H1 (cell line): ENCODE results near the gene RIPOR1. TPM values are rescaled to one million over a fixed set of nuclear protein-coding genes. Genes with fewer than 3 reads are reported as not detected.

ENCODE experiments used
- CBX8 ChIP-seq: fragments of 300-800, 300-1000 bp; sonication (generic); IDR thresholded peaks from 2 replicates; pipeline ENCODE4 v1.7.1; 2016; ENCODE audit warnings: low read depth, low read length, borderline replicate concordance
- CHD2 ChIP-seq: IDR thresholded peaks from 2 replicates; pipeline ENCODE4 v1.6.1; 2012; ENCODE audit warnings: low read length, improper control_type of control experiment
- EP300 ChIP-seq, 2 experiments: IDR thresholded peaks; 1 replicate in 1 of 2; 2 replicates in 1 of 2; pipeline ENCODE4 v1.6.1; 2011 to 2012; ENCODE audit warnings: low read depth in 2 of 2, low read length in 2 of 2, mild to moderate bottlenecking in 2 of 2, borderline replicate concordance in 1 of 2, inconsistent platforms in 1 of 2, moderate library complexity in 1 of 2
- MAFK ChIP-seq: IDR thresholded peaks from 2 replicates; pipeline ENCODE4 v1.6.1; 2012; ENCODE audit warnings: low read depth, mild to moderate bottlenecking, improper control_type of control experiment, low read length
- MAX ChIP-seq: IDR thresholded peaks from 2 replicates; pipeline ENCODE4 v1.6.1; 2012; ENCODE audit warnings: inconsistent platforms
- NANOG ChIP-seq: IDR thresholded peaks from 2 replicates; pipeline ENCODE4 v1.6.1; 2011; ENCODE audit warnings: low read length, low read depth, mild to moderate bottlenecking, inconsistent platforms; ENCODE audit not compliant: insufficient read depth, poor library complexity, severe bottlenecking
- POU5F1 ChIP-seq: IDR thresholded peaks from 2 replicates; pipeline ENCODE4 v1.6.1; 2011; ENCODE audit warnings: low read depth, mild to moderate bottlenecking, low read length, moderate library complexity
- RFX5 ChIP-seq: IDR thresholded peaks from 2 replicates; pipeline ENCODE4 v1.6.1; 2011; ENCODE audit warnings: low read depth, low read length, improper control_type of control experiment, borderline replicate concordance
- SIX5 ChIP-seq: IDR thresholded peaks from 2 replicates; pipeline ENCODE4 v1.6.1; 2011; ENCODE audit warnings: mild to moderate bottlenecking, low read depth, low read length
- TAF1 ChIP-seq: IDR thresholded peaks from 2 replicates; pipeline ENCODE4 v1.6.1; 2011; ENCODE audit warnings: mild to moderate bottlenecking, low read depth, low read length
- TBP ChIP-seq: IDR thresholded peaks from 2 replicates; pipeline ENCODE4 v1.6.1; 2011; ENCODE audit warnings: low read depth, low read length, improper control_type of control experiment
- polyA plus RNA-seq, 7 experiments: library from polyadenylated mRNA; depleted of rRNA in 3 of 7; stranded (reverse) in 5 of 7; unstranded in 2 of 7; fragments of >200 nt in 5 of 7; fragments of 200-250 nt in 2 of 7; gene quantifications; 1 replicate in 5 of 7; 2 replicates in 1 of 7; 4 replicates in 1 of 7; pipeline versions ENCODE4 v1.2.1 to v1.2.3, GENCODE V29; 2011 to 2013; ENCODE audit warnings: missing spikeins in 2 of 7, mixed read lengths in 2 of 7
- total RNA-seq: library from RNA; stranded (reverse); fragmentation: NEBNext Ultra II Directional; extraction: Animal tissue kit (Norgen Biotek cat#: 25700); gene quantifications from 2 replicates; pipeline ENCODE4 v1.2.1, GENCODE V29; 2021
- TF ChIP-seq, protein P1 (sequence below): IDR thresholded peaks from 2 replicates; pipeline ENCODE4 v1.6.1; 2011; ENCODE audit warnings: low read length, improper control_type of control experiment

Gene RIPOR1
- total and polyA plus RNA-seq, 2 of the 8 experiments (the other 6 are each of a cell fraction or from before 2014, with no cell fraction given) = 2.7 to 10.1 TPM

GRCh38 chr16:67480833-67481560 lies 47.6 kb upstream of the RIPOR1 start, which contains the start of gene ATP6V0D1 (continued):
- peak; percentile 88 for TF ChIP-seq MAX
- no peak for TF ChIP-seq SIX5
- 0 out of 3 replicates have a peak, but pooled peaks of 1 of the 2 experiments have one; percentile 21 for TF ChIP-seq EP300 (IDR thresholded peaks at IDR 0.05; ENCODE audit: borderline replicate concordance in 1 of 2, low read depth in 2 of 2, low read length in 2 of 2)
- peak; percentile 80 for TF ChIP-seq TAF1
- TF ChIP-seq NANOG = peak; percentile 27
- TF ChIP-seq RFX5 = no peak
- TF ChIP-seq TBP = peak; percentile 52
- peak; percentile 18; the same call in 1 of the 2 replicates for TF ChIP-seq CHD2
- TF ChIP-seq POU5F1 = no peak
- TF ChIP-seq MAFK = no peak
- TF ChIP-seq, protein P1, sequence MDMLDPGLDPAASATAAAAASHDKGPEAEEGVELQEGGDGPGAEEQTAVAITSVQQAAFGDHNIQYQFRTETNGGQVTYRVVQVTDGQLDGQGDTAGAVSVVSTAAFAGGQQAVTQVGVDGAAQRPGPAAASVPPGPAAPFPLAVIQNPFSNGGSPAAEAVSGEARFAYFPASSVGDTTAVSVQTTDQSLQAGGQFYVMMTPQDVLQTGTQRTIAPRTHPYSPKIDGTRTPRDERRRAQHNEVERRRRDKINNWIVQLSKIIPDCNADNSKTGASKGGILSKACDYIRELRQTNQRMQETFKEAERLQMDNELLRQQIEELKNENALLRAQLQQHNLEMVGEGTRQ = peak; percentile 100
- TF ChIP-seq CBX8 = no peak
